Measurements from ENCODE around the gene MLEC. TPM values are rescaled to one million over a fixed set of nuclear protein-coding genes. Genes with fewer than 3 reads are reported as not detected.

Gene MLEC
- total and polyA plus RNA-seq, 2 experiments from 2014 or later = 79.4 to 119 TPM

- H3K4me2 ChIP-seq (ENCODE audit: unreplicated experiment) = no peak overlapping the region
- peak overlapping the region; percentile 86; the same call in 1 of the 2 replicates for H2AFZ ChIP-seq
- no peaks in the 10 kb centered on the region for H3K27me3 ChIP-seq (replicated peaks; ENCODE audit: insufficient read depth)
- no peaks in the 10 kb centered on the region; the same call in 1 of the 2 replicates for H3F3A ChIP-seq (ENCODE audit: insufficient read depth)
- H3K9me3 ChIP-seq (ENCODE audit: low read depth) = no peaks in the 10 kb centered on the region
- TF ChIP-seq EZH2 (IDR thresholded peaks at IDR 0.05; ENCODE audit: insufficient read depth, poor library complexity, severe bottlenecking) (no peak), EZH2phosphoT487 (IDR thresholded peaks at IDR 0.05; ENCODE audit: insufficient read depth, low read depth) (no peak)
- in situ Hi-C loops (cut with MboI) = no loop called here
- H4K20me1 ChIP-seq (ENCODE audit: insufficient read depth) = no peaks in the 10 kb centered on the region
- no peak overlapping the region for H3K4me3 ChIP-seq
- peaks cover 10% of the 10 kb centered on the region; the same call in 1 of the 2 replicates for H3K36me3 ChIP-seq (ENCODE audit: low read depth)
- H3K9me2 ChIP-seq (ENCODE audit: insufficient read depth) = no peaks in the 10 kb centered on the region
- DNase-seq = no peak
- H3K27ac ChIP-seq = no peak overlapping the region
- H3K9ac ChIP-seq = 0 out of 2 replicates have a peak overlapping the region, but pooled peaks have one; percentile 77
- 54% methylated on average over 5 of the region's 5 CpGs for WGBS, 2 experiments (ENCODE audit: low coverage in 1 of 2, low lambda C conversion rate in 2 of 2, missing lambda C conversion rate in 2 of 2)
- H3K4me1 ChIP-seq (ENCODE audit: insufficient read depth) = peaks cover 4% of the 10 kb centered on the region; the same call in 1 of the 2 replicates
- no peaks in the 10 kb centered on the region for H3K79me2 ChIP-seq (ENCODE audit: insufficient read depth)
Measured at GRCh38 chr12:120724720-120725119, 37.8 kb downstream of the MLEC start.

GRCh38 chr12:120725151-120725658, 38.3 kb downstream of the MLEC start:
- H3K9me2 ChIP-seq (ENCODE audit: insufficient read depth) = no peaks in the 10 kb centered on the region
- TF ChIP-seq EZH2phosphoT487 (IDR thresholded peaks at IDR 0.05; ENCODE audit: insufficient read depth, low read depth) (no peak), EZH2 (IDR thresholded peaks at IDR 0.05; ENCODE audit: insufficient read depth, poor library complexity, severe bottlenecking) (no peak)
- DNase-seq = no peak
- peak overlapping the region; percentile 86 for H3K4me2 ChIP-seq (ENCODE audit: unreplicated experiment)
- no peaks in the 10 kb centered on the region for H4K20me1 ChIP-seq (ENCODE audit: insufficient read depth)
- H3K4me3 ChIP-seq = peak overlapping the region; percentile 76
- H3K36me3 ChIP-seq (ENCODE audit: low read depth) = peaks cover 10% of the 10 kb centered on the region; the same call in 1 of the 2 replicates
- H2AFZ ChIP-seq = peak overlapping the region; percentile 86
- peaks cover 4% of the 10 kb centered on the region; the same call in 1 of the 2 replicates for H3K4me1 ChIP-seq (ENCODE audit: insufficient read depth)
- no peaks in the 10 kb centered on the region for H3K27me3 ChIP-seq (replicated peaks; ENCODE audit: insufficient read depth)
- H3F3A ChIP-seq (ENCODE audit: insufficient read depth) = no peaks in the 10 kb centered on the region; the same call in 1 of the 2 replicates
- WGBS, 2 experiments (ENCODE audit: low coverage in 1 of 2, low lambda C conversion rate in 2 of 2, missing lambda C conversion rate in 2 of 2) = 17 to 18% methylated on average over 14 of the region's 14 CpGs
- no peaks in the 10 kb centered on the region for H3K79me2 ChIP-seq (ENCODE audit: insufficient read depth)
- H3K9ac ChIP-seq = peak overlapping the region; percentile 77
- no peaks in the 10 kb centered on the region for H3K9me3 ChIP-seq (ENCODE audit: low read depth)
- in situ Hi-C loops (cut with MboI) = no loop called here
- no peak overlapping the region for H3K27ac ChIP-seq

- peak within 1 kb of the TSS; percentile 86 for H2AFZ ChIP-seq
- H3K9me3 ChIP-seq (ENCODE audit: low read depth) = no peaks in the 10 kb centered on the region
- DNase-seq = peak; percentile 95
- no peaks in the 10 kb centered on the region for H4K20me1 ChIP-seq (ENCODE audit: insufficient read depth)
- in situ Hi-C loops (cut with MboI) = no loop called here
- peak within 1 kb of the TSS; percentile 86 for H3K4me2 ChIP-seq (ENCODE audit: unreplicated experiment)
- H3K4me3 ChIP-seq = peak within 1 kb of the TSS; percentile 76
- TF ChIP-seq EZH2phosphoT487 (IDR thresholded peaks at IDR 0.05; ENCODE audit: insufficient read depth, low read depth) = no peak
- H3K27ac ChIP-seq = no peak within 1 kb of the TSS
- WGBS, 2 experiments (ENCODE audit: low coverage in 1 of 2, low lambda C conversion rate in 2 of 2, missing lambda C conversion rate in 2 of 2) = 5 to 6% methylated on average over 50 to 60 of the region's 66 CpGs
- no peaks in the 10 kb centered on the region for H3K9me2 ChIP-seq (ENCODE audit: insufficient read depth)
- peaks cover 10% of the 10 kb centered on the region; the same call in 1 of the 2 replicates for H3K36me3 ChIP-seq (ENCODE audit: low read depth)
- H3K27me3 ChIP-seq (replicated peaks; ENCODE audit: insufficient read depth) = no peaks in the 10 kb centered on the region
- peaks cover under 1% of the 10 kb centered on the region; the same call in 1 of the 2 replicates for H3K4me1 ChIP-seq (ENCODE audit: insufficient read depth)
- no peaks in the 10 kb centered on the region for H3F3A ChIP-seq (ENCODE audit: insufficient read depth)
- peak within 1 kb of the TSS; percentile 77 for H3K9ac ChIP-seq
- no peaks in the 10 kb centered on the region for H3K79me2 ChIP-seq (ENCODE audit: insufficient read depth)
Measured at GRCh38 chr12:120725659-120726509, 38.9 kb downstream of the MLEC start, which contains the start of gene ACADS. Gene ACADS, plus strand, starts transcription at chr12:120725826. Its CDS starts 60 bp downstream, at chr12:120725886.

- peak overlapping the region; percentile 86 for H3K4me2 ChIP-seq (ENCODE audit: unreplicated experiment)
- no peak for TF ChIP-seq EZH2 (IDR thresholded peaks at IDR 0.05; ENCODE audit: insufficient read depth, poor library complexity, severe bottlenecking)
- no peak for TF ChIP-seq EZH2phosphoT487 (IDR thresholded peaks at IDR 0.05; ENCODE audit: insufficient read depth, low read depth)
- no peaks in the 10 kb centered on the region for H3K4me1 ChIP-seq (ENCODE audit: insufficient read depth)
- H3K9me2 ChIP-seq (ENCODE audit: insufficient read depth) = no peaks in the 10 kb centered on the region
- H2AFZ ChIP-seq = peak overlapping the region; percentile 86; the same call in 1 of the 2 replicates
- in situ Hi-C loops (cut with MboI) = no loop called here
- H3K27me3 ChIP-seq (replicated peaks; ENCODE audit: insufficient read depth) = no peaks in the 10 kb centered on the region
- H3F3A ChIP-seq (ENCODE audit: insufficient read depth) = no peaks in the 10 kb centered on the region
- peaks cover 10% of the 10 kb centered on the region; the same call in 1 of the 2 replicates for H3K36me3 ChIP-seq (ENCODE audit: low read depth)
- H3K27ac ChIP-seq = no peak overlapping the region
- no peaks in the 10 kb centered on the region for H4K20me1 ChIP-seq (ENCODE audit: insufficient read depth)
- H3K9ac ChIP-seq = peak overlapping the region; percentile 77; the same call in 1 of the 2 replicates
- DNase-seq = no peak
- WGBS, 2 experiments (ENCODE audit: low coverage in 1 of 2, low lambda C conversion rate in 2 of 2, missing lambda C conversion rate in 2 of 2) = 79% methylated on average over 9 of the region's 9 CpGs
- H3K9me3 ChIP-seq (ENCODE audit: low read depth) = no peaks in the 10 kb centered on the region
- peak overlapping the region; percentile 76 for H3K4me3 ChIP-seq
- H3K79me2 ChIP-seq (ENCODE audit: insufficient read depth) = no peaks in the 10 kb centered on the region
Measured at GRCh38 chr12:120726510-120726793, 39.5 kb downstream of the MLEC start.
